ENCODE measurements around the gene TAF4B.
"Not testable (repeated sequence)": the region's sequence is repeated elsewhere in the genome, so short reads cannot be mapped to it uniquely, and the experiment has no call there.

Gene TAF4B

DNA sequence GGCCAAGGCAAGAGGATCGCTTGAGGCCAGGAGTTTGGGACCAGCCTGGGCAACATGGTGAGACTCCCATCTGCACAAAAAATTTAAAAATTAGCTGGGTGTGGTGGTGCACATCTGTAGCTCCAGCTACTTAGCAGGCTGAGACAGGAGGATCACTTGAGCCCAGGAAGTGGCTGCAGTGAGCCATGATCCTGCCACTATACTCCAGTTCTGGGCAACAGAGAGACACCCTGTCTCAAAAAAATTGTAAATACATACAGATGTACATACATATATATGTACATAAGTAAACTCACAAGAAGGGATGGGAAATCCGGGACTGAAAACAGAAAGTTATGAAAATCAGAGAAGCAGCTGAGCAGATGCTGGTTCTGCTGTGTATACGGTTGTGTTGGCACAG is 29.6 kb upstream of the TAF4B start:
- FAIRE-seq: no peak
- DNase-seq (ENCODE audit: insufficient read length, low spot score): no peak
- no peak for TF ChIP-seq CTCF (IDR thresholded peaks at IDR 0.05; ENCODE audit: insufficient read depth, missing control alignments)

DNA sequence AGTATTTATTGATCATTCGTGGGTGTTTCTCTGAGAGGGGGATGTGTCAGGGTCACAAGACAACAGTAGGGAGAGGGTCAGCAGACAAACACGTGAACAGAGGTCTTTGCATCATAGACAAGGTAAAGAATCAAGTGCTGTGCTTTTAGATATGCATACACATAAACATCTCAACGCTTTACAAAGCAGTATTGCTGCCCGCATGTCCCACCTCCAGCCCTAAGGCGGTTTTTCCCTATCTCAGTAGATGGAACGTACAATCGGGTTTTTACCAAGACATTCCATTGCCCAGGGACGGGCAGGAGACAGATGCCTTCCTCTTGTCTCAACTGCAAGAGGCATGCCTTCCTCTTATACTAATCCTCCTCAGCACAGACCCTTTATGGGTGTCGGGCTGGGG is 24.2 kb upstream of the TAF4B start:
- not testable (repeated sequence) for FAIRE-seq; DNase-seq (ENCODE audit: insufficient read length, low spot score)

DNA sequence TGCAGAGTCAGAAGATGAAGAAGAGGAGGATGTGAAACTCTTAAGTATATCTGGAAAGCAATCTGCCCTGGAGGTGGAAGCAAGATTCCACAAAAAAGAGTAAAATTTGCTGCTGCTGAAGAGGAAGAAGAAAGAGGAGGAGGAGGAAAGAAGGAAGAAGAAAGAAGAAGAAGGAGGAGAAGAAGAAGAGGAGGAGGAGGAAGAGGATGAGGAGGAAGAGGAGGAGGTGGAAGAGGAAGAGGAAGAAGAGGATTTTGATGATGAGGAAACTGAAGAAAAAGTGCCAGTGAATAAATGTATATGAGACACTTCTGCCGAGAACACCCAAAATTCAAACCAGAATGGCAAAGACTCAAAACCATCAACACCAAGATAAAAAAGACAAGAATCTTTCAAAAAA is 20.9 kb upstream of the TAF4B start:
- FAIRE-seq (no peak), DNase-seq (ENCODE audit: insufficient read length, low spot score) (no peak)
- TF ChIP-seq CTCF (IDR thresholded peaks at IDR 0.05; ENCODE audit: insufficient read depth, missing control alignments): no peak

DNA sequence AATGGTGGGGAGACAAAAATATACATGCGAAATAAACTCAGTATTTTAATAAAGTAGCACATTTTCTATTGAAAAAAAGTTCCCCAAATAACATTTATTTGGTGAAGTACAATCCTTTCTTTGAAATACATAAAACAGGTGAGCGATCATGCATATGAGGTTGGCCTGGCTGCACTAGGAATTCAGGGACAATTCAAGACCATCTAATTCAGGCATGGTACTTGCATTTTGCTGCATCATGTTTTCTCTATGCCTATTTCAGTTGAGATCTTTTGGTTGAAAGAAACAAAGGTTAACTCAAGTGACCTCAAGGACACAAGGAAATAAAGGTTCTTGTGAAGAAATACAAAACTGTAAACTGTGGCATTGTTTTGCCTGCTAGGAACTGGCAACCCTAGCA is 19.8 kb upstream of the TAF4B start:
- FAIRE-seq (peak; percentile 75), DNase-seq (ENCODE audit: insufficient read length, low spot score) (no peak)
- TF ChIP-seq CTCF (IDR thresholded peaks at IDR 0.05; ENCODE audit: insufficient read depth, missing control alignments): no peak

DNA sequence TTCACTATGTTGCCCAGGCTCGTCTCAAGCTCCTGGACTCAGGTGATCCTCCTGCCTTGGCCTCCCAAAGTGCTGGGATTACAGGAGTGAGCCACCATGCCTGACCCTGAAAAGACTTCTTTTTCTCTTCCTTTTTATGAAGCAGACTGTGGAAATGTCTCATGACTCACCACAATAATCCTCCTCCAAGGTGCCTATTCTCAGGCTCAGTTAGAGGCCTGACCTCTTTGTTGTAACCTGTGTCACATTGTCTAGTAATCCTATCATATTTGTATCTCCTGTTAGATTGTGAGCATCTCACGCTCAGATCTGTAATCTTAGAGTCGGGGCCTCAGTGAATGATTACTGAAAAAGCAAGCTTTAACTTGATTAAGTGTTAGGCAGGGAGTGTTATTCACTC is 18.3 kb upstream of the TAF4B start:
- no peak for TF ChIP-seq CTCF (IDR thresholded peaks at IDR 0.05; ENCODE audit: insufficient read depth, missing control alignments)
- FAIRE-seq: no peak
- no peak for DNase-seq (ENCODE audit: insufficient read length, low spot score)

DNA sequence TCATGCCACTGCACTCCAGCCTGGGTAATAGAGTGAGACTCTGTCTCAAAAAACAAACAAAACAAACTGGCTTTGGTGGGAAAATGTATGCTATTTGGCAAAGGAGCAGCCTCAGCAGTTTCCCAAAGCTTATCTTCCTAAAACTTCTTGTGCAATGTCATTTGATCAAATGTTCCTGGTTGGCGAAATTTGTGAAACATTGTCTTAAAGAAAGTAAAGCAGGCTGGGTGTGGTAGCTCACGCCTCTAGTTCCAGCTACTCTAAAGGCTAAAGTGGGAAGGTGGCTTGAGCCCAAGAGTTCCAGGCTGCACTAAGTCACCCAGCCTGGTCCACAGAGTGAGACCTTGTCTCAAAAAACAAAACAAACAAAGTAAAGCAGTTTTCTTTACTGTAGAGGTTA is 17.3 kb upstream of the TAF4B start:
- no peak for TF ChIP-seq CTCF (IDR thresholded peaks at IDR 0.05; ENCODE audit: insufficient read depth, missing control alignments)
- no peak for DNase-seq (ENCODE audit: insufficient read length, low spot score)
- FAIRE-seq: no peak

GRCh38 chr18:26210147-26210546 is 16.1 kb upstream of the TAF4B start:
- no peak for TF ChIP-seq CTCF (IDR thresholded peaks at IDR 0.05; ENCODE audit: insufficient read depth, missing control alignments)
- no peak for FAIRE-seq
- DNase-seq (ENCODE audit: insufficient read length, low spot score): no peak

- DNase-seq (ENCODE audit: insufficient read length, low spot score) (no peak), FAIRE-seq (no peak)
- no peak for TF ChIP-seq CTCF (IDR thresholded peaks at IDR 0.05; ENCODE audit: insufficient read depth, missing control alignments)
Observed at GRCh38 chr18:26215247-26215970, 10.8 kb upstream of the TAF4B start.

Measured in D721Med (cell line).